Measurements from ENCODE around the gene TOB1.
A peak's percentile ranks its signal among the peaks of the same experiment; 100 is the strongest.
"Not testable (repeated sequence)": the region's sequence is repeated elsewhere in the genome, so short reads cannot be mapped to it uniquely, and the experiment has no call there.

TOB1 gene

DNA sequence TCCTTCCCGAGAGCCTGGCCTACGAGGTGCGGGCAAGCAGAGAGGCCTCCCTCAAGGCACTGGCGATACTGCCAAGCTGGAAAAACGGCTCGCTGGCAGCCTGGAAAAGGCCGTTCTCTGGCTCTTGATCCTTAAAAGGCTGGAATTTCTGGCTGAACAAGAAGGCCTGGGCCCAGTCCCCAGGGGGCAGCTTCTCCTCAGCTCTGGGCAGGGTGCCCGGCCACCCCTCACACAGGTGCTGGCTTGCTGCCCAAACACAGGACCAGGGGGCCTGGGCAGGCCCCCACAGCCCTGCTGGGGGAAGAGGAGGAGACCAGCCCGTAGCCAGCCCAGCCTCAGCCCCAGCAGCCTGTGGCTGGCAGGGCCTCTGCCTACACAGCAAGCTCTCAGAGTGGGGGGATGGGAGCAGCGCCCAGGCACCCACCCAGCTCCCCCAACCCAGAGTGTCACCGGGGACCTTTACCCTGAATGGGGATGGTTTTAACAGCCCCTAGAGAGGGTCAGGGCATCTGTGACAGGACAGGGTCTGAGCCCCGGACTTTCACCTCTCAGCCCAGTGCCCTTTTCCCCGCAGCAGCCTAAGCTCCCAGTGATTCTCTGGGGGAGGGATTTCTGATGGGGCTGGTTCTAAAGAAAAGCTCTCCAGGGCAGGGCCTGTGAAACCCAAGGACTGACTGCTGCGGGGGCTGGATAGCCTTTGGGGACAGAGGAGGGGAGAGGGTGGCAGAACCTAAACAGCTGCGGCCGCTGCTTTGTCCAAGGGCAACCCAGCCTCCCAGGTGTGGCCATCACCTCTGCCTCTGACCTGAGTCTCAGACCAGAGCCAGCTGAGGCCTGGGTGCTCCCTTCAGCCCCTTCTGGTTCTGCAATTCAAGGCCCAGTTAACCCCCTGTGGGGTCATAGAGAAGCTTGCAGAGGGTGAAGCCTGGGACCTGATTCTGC, 38.6 kb upstream of the TOB1 start:
- H3K9ac ChIP-seq (ENCODE audit: low read length) = peak overlapping the region; percentile 80
- no peak for DNase-seq (ENCODE audit: low read depth)
- no peaks in the 10 kb centered on the region for H3K9me3 ChIP-seq (ENCODE audit: control insufficient read depth, low read length)
- H3K4me3 ChIP-seq (ENCODE audit: low read length) = no peak overlapping the region
- H3K36me3 ChIP-seq (ENCODE audit: control insufficient read depth, insufficient read depth, low read length, severe bottlenecking) = no peaks in the 10 kb centered on the region
- peaks cover 25% of the 10 kb centered on the region for H3K4me1 ChIP-seq (ENCODE audit: control insufficient read depth, insufficient read depth, low read length)
- H3K27me3 ChIP-seq (replicated peaks; ENCODE audit: control insufficient read depth, insufficient read depth, low read length) = peaks cover 6% of the 10 kb centered on the region

DNA sequence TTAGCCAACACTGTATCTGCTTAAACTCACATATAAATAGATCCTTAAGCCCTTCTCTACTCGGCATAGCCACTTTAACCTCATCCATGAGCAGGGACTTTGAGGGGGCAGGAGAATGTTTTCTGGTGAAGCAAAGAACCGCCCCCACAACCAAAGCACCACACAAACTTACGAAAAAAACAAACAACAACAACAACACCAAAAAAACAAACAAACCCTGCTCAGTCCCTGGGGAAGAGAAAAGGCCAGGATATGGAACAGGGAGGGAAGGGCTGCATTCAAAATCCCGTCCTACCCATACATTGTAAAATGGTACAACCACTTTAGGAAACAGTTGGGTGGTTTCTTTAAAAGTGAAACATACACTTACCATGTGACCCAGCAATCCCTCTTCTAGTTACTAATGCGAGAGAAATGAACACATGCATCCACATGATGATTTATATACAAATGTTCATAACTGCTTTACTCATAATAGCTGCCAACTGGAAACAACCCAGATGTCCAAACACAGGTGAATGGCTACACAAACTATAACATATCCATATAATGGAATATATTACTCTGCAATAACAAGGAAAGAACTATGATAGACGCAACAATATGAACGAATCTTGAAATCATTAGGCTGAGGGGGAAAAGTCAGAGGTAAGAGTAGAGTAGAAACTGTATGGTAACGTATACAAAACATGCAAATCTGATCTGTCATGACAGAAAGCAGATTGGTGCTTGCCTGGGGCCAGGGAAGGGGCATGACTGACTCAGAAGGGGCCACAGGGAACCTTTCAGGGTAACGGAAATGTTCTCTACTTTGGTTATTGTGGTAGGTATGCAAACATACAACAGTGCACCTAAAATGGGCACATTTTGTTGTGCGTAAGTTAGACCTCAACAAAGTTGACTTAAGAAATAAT, 37.7 kb upstream of the TOB1 start:
- Histone ChIP-seq H3K4me3 (ENCODE audit: low read length) (no peak overlapping the region), H3K9me3 (ENCODE audit: control insufficient read depth, low read length) (no peaks in the 10 kb centered on the region), H3K36me3 (ENCODE audit: control insufficient read depth, insufficient read depth, low read length, severe bottlenecking) (no peaks in the 10 kb centered on the region), H3K4me1 (ENCODE audit: control insufficient read depth, insufficient read depth, low read length) (peaks cover 29% of the 10 kb centered on the region), H3K27me3 (replicated peaks; ENCODE audit: control insufficient read depth, insufficient read depth, low read length) (peaks cover 6% of the 10 kb centered on the region), H3K9ac (ENCODE audit: low read length) (peak overlapping the region; percentile 80)
- DNase-seq (ENCODE audit: low read depth) = peak; percentile 64

DNA sequence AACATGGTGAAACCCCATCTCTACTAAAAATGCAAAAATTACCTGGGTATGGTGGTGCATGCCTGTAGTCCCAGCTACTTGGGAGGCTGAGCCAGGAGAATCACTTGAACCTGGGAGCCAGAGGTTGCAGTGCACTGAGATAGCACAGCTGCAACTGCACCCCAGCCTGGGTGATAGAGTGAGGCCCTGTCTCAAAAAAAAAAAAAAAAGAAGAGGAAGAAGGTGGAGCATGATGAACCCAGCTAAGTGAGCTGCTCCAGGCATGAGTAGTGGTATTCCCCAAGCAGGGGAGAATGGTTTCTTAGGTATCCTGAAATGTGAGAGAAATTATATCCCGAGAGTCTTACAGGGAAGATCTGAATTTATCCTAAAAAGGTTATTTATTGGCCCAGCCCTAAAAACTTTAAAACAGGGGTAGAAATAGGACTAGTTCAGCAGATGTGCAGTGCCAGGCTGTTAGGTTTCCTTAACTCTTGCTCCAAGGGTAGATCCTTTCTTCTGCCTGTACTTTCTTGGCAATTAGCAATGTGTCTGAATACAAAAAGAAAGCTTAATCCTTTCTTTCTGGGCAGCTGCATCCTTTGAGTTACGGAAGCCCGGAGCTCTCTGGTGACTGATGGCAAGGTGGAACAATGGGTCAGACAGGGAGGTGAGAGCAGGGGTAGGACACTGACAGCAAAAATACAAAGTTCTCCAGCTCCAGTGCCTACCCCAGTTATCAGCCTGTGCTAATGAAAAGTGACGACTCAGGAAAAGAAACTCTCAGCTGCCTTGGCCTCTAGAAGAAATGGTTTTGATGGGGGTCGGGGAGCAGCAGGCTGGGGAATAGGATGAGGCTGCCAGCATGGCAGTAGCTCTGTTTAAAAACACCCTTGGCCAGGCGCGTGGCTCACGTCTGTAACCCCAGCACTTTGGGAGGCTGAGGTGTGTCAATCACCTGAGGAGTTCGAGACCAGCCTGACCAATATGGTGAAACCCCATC, 36.5 kb upstream of the TOB1 start:
- no peaks in the 10 kb centered on the region for H3K9me3 ChIP-seq (ENCODE audit: control insufficient read depth, low read length)
- H3K27me3 ChIP-seq (replicated peaks; ENCODE audit: control insufficient read depth, insufficient read depth, low read length) = no peaks in the 10 kb centered on the region
- no peak overlapping the region for H3K9ac ChIP-seq (ENCODE audit: low read length)
- H3K36me3 ChIP-seq (ENCODE audit: control insufficient read depth, insufficient read depth, low read length, severe bottlenecking) = no peaks in the 10 kb centered on the region
- H3K4me3 ChIP-seq (ENCODE audit: low read length) = no peak overlapping the region
- H3K4me1 ChIP-seq (ENCODE audit: control insufficient read depth, insufficient read depth, low read length) = peaks cover 31% of the 10 kb centered on the region
- DNase-seq (ENCODE audit: low read depth) = no peak

DNA sequence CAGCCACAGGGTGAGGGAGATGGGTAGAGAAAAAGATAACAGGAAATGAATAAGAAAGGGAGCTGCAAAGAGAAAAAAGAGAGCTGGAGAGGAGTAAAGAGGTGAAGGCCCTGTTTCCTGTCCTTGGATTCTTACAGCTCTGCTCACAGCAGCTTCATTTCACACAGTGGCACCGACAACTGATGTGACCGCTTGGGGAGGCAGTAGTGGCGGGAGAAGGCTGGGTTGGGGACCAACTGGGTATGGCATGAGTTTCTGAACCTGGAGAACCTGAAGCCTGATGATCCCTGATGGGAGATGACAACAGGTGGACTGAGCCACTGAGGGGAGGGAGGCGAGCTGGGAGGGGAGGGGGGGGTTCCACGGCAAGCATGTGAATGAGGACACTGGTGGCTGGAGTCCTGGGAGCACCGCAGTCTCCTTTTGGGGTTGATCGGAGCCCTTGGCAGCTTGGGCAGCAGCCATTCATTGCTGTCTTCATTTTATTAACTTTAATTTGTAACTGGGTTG, 34.3 kb upstream of the TOB1 start:
- no peaks in the 10 kb centered on the region for H3K36me3 ChIP-seq (ENCODE audit: control insufficient read depth, insufficient read depth, low read length, severe bottlenecking)
- H3K27me3 ChIP-seq (replicated peaks; ENCODE audit: control insufficient read depth, insufficient read depth, low read length) = no peaks in the 10 kb centered on the region
- no peaks in the 10 kb centered on the region for H3K9me3 ChIP-seq (ENCODE audit: control insufficient read depth, low read length)
- H3K9ac ChIP-seq (ENCODE audit: low read length) = no peak overlapping the region
- H3K4me1 ChIP-seq (ENCODE audit: control insufficient read depth, insufficient read depth, low read length) = peaks cover 27% of the 10 kb centered on the region
- no peak overlapping the region for H3K4me3 ChIP-seq (ENCODE audit: low read length)
- no peak for DNase-seq (ENCODE audit: low read depth)

DNA sequence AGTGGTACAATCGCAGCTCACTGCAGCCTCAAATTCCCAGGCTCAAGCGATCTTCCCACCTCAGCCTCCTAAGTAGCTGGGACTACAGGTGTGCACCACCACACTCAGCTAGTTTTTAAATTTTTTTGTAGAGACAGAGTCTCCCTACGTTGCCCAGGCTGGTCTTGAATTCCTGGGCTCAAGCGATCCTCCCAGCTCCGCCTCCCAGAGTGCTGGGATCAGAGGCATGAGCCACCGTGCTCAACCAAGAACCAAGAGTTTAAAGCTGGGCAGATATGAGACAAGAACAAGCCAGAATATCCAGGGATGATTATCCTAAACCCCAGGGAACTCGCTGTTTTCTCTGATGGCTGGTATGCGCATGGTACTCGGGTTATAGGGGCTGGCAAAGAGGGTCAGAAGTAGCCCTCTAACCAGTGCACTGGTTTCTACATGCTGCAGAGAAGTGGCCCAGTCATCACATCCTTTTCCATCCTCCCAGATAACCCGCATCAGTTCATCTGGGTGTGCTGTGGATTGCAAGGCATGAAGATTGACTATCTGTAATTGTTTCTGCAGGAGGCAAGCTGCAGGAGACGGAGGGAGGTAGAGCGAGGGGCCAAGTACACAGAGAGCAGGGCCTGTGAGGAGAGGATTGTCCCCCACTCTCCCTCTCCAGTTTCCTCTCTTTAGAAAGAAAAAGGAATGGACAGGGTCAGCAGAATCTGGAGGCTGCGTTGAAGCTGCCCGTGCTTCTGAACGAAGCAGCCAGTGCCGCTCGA, 33.6 kb upstream of the TOB1 start:
- Histone ChIP-seq H3K4me3 (ENCODE audit: low read length) (no peak overlapping the region), H3K36me3 (ENCODE audit: control insufficient read depth, insufficient read depth, low read length, severe bottlenecking) (no peaks in the 10 kb centered on the region), H3K9me3 (ENCODE audit: control insufficient read depth, low read length) (no peaks in the 10 kb centered on the region), H3K27me3 (replicated peaks; ENCODE audit: control insufficient read depth, insufficient read depth, low read length) (no peaks in the 10 kb centered on the region), H3K9ac (ENCODE audit: low read length) (no peak overlapping the region), H3K4me1 (ENCODE audit: control insufficient read depth, insufficient read depth, low read length) (peaks cover 20% of the 10 kb centered on the region)
- no peak for DNase-seq (ENCODE audit: low read depth)

DNA sequence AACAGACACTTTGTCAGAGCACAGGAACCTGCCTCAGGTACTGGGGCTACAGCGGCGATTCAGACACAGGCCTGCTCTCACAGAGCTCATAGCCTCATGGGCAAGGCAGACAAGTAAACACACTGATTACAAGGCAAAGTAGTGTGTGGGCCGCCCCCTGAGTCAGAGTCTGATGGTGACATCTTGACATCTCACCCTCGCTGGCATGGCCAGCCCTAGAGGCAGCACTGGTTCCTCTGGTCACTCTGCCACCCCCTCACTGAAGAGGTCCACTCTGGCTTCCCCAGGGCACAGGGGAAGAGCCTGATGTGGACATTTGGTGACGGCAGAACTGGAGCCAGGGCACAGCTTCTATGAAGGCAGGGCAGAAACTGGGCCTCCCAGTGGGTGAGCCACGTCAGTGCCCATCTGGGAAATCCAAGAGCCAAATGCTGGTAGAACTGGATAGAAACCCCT, 32.9 kb upstream of the TOB1 start:
- Histone ChIP-seq H3K36me3 (ENCODE audit: control insufficient read depth, insufficient read depth, low read length, severe bottlenecking) (no peaks in the 10 kb centered on the region), H3K27me3 (replicated peaks; ENCODE audit: control insufficient read depth, insufficient read depth, low read length) (no peaks in the 10 kb centered on the region), H3K4me3 (ENCODE audit: low read length) (no peak overlapping the region), H3K9me3 (ENCODE audit: control insufficient read depth, low read length) (no peaks in the 10 kb centered on the region), H3K9ac (ENCODE audit: low read length) (no peak overlapping the region), H3K4me1 (ENCODE audit: control insufficient read depth, insufficient read depth, low read length) (peaks cover 13% of the 10 kb centered on the region)
- no peak for DNase-seq (ENCODE audit: low read depth)

DNA sequence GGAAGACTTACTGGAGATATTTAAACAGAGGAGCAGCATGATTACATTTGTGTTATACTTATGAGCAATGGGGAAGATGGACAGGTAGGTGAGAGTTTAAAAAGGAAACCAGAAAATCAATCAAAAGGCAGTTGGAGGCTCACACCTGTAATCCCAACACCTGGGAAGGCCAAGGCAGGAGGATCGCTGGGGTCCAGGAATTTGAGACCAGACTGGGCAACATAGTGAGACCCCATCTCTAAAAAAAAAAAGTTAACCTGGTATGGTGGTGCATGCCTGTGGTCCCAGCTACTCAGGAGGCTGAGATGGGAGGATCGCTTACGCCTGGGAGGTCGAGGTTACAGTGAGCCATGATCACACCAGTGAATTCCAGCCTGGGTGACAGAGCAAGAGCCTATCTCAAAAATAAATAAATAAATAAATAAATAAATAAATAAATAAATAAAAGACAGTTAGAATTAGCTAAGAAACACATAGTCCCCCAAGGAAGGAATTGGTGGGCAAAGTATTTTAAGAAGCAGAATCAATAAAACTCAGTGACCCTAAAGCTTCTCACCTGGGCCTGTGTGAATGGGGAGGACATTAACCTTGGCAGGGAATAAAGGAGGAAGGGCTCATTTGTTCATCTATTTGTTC, 32.3 kb upstream of the TOB1 start:
- peaks cover 10% of the 10 kb centered on the region for H3K4me1 ChIP-seq (ENCODE audit: control insufficient read depth, insufficient read depth, low read length)

DNA sequence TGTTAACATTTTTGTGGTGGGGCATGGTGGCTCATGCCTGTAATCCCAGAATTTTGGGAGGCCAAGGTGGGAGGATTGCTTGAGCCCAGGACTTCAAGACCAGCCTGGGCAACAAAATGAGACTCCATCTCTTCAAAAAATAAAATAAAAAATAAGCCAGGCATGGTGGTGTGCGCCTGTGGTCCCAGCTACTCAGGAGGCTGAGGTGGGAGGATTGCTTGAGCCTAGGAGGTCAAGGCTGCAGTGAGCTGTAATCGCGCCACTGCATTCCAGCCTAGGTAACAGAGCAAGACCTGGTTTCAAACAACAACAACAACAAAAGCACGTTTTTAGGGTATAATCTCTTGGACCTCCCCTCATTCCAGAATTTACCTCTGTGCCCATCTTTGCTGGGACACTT, 28.4 kb upstream of the TOB1 start:
- not testable (repeated sequence) for H3K4me3 ChIP-seq (ENCODE audit: low read length); DNase-seq (ENCODE audit: low read depth); H3K9ac ChIP-seq (ENCODE audit: low read length); H3K36me3 ChIP-seq (ENCODE audit: control insufficient read depth, insufficient read depth, low read length, severe bottlenecking); H3K27me3 ChIP-seq (replicated peaks; ENCODE audit: control insufficient read depth, insufficient read depth, low read length); H3K9me3 ChIP-seq (ENCODE audit: control insufficient read depth, low read length)
- H3K4me1 ChIP-seq (ENCODE audit: control insufficient read depth, insufficient read depth, low read length) = peaks cover 14% of the 10 kb centered on the region

More for the DNA sequence above, 32.3 kb upstream of the TOB1 start:
- H3K36me3 ChIP-seq (ENCODE audit: control insufficient read depth, insufficient read depth, low read length, severe bottlenecking) = no peaks in the 10 kb centered on the region
- no peak for DNase-seq (ENCODE audit: low read depth)
- no peaks in the 10 kb centered on the region for H3K9me3 ChIP-seq (ENCODE audit: control insufficient read depth, low read length)
- no peak overlapping the region for H3K9ac ChIP-seq (ENCODE audit: low read length)
- H3K27me3 ChIP-seq (replicated peaks; ENCODE audit: control insufficient read depth, insufficient read depth, low read length) = no peaks in the 10 kb centered on the region
- H3K4me3 ChIP-seq (ENCODE audit: low read length) = no peak overlapping the region

DNA sequence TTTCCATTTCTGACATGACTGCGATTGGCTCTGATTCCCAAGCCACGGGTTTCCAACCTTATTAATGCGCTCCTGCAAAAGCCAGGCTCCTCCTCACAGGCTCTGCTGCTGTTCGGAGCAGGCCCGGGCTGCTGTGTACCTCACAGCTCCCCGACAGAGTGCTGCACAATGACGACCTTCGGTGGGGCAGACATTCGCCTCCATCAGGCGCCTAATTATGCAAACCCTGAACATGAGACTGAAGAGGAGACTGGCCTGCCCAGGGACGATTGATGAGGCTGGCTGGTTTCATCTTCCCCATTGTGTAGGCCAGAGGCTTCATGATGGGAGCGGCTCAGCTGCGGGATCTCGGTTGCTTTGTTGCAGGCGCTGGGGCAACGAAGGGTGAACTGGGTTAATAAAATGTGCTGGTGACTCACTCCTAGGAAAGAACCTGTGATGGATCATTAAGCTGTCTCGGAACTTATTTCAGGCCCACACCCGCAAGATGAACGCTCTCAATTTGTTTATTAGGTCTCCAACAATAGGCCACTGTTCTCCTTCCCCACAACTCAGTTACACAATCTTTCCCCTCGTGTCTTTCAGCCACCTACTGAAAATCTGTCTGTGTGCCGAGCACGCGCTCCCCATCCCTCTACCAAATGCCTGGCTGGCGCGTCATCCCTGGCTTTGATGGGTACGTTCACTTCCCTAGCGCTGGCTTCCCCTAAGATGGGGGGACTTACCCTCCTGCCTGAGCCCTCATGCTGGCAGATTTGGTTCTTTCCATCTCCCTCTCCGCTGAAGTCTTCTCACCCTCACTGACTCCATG, 27.2 kb upstream of the TOB1 start:
- Histone ChIP-seq H3K4me3 (ENCODE audit: low read length) (no peak overlapping the region), H3K27me3 (replicated peaks; ENCODE audit: control insufficient read depth, insufficient read depth, low read length) (no peaks in the 10 kb centered on the region), H3K36me3 (ENCODE audit: control insufficient read depth, insufficient read depth, low read length, severe bottlenecking) (no peaks in the 10 kb centered on the region), H3K4me1 (ENCODE audit: control insufficient read depth, insufficient read depth, low read length) (peaks cover 10% of the 10 kb centered on the region), H3K9me3 (ENCODE audit: control insufficient read depth, low read length) (no peaks in the 10 kb centered on the region), H3K9ac (ENCODE audit: low read length) (no peak overlapping the region)
- DNase-seq (ENCODE audit: low read depth) = no peak
